Transverse colon (tissue), 4 donors: ENCODE results near the gene TRIM74.
"Not testable (repeated sequence)": the region's sequence is repeated elsewhere in the genome, so short reads cannot be mapped to it uniquely, and the experiment has no call there.

Experiments used
- EP300 ChIP-seq: sonication (generic); formaldehyde crosslinking; IDR thresholded peaks from one replicate; pipeline ENCODE4 v1.6.1; 2017; ENCODE audit warnings: antibody characterized with exemption, low read depth
- POLR2AphosphoS5 ChIP-seq, 3 donors: sonication (generic); formaldehyde crosslinking; IDR thresholded peaks; one replicate each; pipeline ENCODE4 v1.6.1; 2016; ENCODE audit warnings: antibody characterized with exemption in 3 of 3
- TF ChIP-seq, protein P1 (sequence below), 5 experiments: fragments of 200-600 bp in 3 of 5; fragments of 450-650 bp in 2 of 5; sonication (generic) in 3 of 5; IDR thresholded peaks; 1 replicate in 2 of 5; 2 replicates in 3 of 5; pipeline ENCODE4 v1.5.1; 2016 to 2017; ENCODE audit warnings: antibody characterized with exemption in 5 of 5, inconsistent platforms in 3 of 5, mild to moderate bottlenecking in 2 of 5, moderate library complexity in 1 of 5

DNA sequence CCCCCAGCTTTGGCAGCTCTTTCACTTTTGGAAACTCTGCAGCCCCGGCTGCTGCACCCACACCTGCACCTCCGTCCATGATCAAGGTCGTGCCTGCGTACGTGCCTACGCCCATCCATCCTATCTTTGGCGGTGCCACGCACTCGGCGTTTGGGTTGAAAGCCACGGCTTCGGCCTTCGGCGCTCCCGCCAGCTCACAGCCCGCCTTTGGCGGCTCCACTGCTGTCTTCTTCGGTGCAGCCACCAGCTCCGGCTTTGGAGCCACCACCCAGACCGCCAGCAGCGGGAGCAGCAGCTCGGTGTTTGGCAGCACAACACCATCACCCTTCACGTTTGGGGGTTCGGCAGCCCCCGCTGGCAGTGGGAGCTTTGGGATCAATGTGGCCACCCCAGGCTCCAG lies 26.3 kb downstream of the TRIM74 start:
- TF ChIP-seq, protein P1, sequence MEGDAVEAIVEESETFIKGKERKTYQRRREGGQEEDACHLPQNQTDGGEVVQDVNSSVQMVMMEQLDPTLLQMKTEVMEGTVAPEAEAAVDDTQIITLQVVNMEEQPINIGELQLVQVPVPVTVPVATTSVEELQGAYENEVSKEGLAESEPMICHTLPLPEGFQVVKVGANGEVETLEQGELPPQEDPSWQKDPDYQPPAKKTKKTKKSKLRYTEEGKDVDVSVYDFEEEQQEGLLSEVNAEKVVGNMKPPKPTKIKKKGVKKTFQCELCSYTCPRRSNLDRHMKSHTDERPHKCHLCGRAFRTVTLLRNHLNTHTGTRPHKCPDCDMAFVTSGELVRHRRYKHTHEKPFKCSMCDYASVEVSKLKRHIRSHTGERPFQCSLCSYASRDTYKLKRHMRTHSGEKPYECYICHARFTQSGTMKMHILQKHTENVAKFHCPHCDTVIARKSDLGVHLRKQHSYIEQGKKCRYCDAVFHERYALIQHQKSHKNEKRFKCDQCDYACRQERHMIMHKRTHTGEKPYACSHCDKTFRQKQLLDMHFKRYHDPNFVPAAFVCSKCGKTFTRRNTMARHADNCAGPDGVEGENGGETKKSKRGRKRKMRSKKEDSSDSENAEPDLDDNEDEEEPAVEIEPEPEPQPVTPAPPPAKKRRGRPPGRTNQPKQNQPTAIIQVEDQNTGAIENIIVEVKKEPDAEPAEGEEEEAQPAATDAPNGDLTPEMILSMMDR (IDR thresholded peaks at IDR 0.05) = not testable (repeated sequence)
- TF ChIP-seq EP300; POLR2AphosphoS5 (IDR thresholded peaks at IDR 0.05): not testable (repeated sequence)
